Measurements from ENCODE around the gene MCFD2.

- TF ChIP-seq, protein P1, sequence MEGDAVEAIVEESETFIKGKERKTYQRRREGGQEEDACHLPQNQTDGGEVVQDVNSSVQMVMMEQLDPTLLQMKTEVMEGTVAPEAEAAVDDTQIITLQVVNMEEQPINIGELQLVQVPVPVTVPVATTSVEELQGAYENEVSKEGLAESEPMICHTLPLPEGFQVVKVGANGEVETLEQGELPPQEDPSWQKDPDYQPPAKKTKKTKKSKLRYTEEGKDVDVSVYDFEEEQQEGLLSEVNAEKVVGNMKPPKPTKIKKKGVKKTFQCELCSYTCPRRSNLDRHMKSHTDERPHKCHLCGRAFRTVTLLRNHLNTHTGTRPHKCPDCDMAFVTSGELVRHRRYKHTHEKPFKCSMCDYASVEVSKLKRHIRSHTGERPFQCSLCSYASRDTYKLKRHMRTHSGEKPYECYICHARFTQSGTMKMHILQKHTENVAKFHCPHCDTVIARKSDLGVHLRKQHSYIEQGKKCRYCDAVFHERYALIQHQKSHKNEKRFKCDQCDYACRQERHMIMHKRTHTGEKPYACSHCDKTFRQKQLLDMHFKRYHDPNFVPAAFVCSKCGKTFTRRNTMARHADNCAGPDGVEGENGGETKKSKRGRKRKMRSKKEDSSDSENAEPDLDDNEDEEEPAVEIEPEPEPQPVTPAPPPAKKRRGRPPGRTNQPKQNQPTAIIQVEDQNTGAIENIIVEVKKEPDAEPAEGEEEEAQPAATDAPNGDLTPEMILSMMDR (IDR thresholded peaks at IDR 0.05) = no peak
- TF ChIP-seq POLR2AphosphoS5 (IDR thresholded peaks at IDR 0.05; ENCODE audit: low read depth, low read length) (no peak), REST (IDR thresholded peaks at IDR 0.05; ENCODE audit: insufficient read depth in 1 of 2, low read depth in 2 of 2, low read length in 1 of 2) (no peak), SIN3A (IDR thresholded peaks at IDR 0.05; ENCODE audit: borderline replicate concordance, insufficient read depth, low read depth, low read length) (no peak), TCF7L2 (IDR thresholded peaks at IDR 0.05; ENCODE audit: low read depth, low read length) (no peak)
Measured at GRCh38 chr2:46943881-46944798, 28.5 kb upstream of the MCFD2 start.
